WTC11 (cell line): ENCODE measurements around the gene C11orf42. TPM values are rescaled to one million over a fixed set of nuclear protein-coding genes. Genes with fewer than 3 reads are reported as not detected.
A peak's percentile ranks its signal among the peaks of the same experiment; 100 is the strongest.

ENCODE experiments used
- ATAC-seq: fragments of 200-7000 bp; cut with Tn5 transposase; 2 replicates; pipeline ENCODE4 v1.10.0; 2021; ENCODE audit warnings: mild to moderate bottlenecking, moderate library complexity
- CTCF ChIA-PET: fragments of 300-600 bp; sonication (Branson Sonifier 250); formaldehyde crosslinking; loops from one replicate; lab custom pipeline; 2021; ENCODE audit warnings: antibody characterized with exemption; lab: Charles Lee
- POLR2A ChIA-PET: fragments of 350-600 bp; sonication (Branson Sonifier 250); formaldehyde crosslinking; loops from one replicate; lab custom pipeline; 2021; ENCODE audit warnings: antibody characterized with exemption; lab: Charles Lee
- DNase-seq: peaks from one replicate; pipeline ENCODE4 v3.0.0; 2021; ENCODE audit warnings: low spot score
- H3K27ac Mint-ChIP-seq: 2 replicates; pipeline ENCODE4 v1.8.0; 2021; ENCODE audit warnings: mixed read lengths
- H3K27me3 Mint-ChIP-seq: 2 replicates; pipeline ENCODE4 v1.8.0; 2021; ENCODE audit warnings: low read depth, mild to moderate bottlenecking, moderate library complexity, mixed read lengths
- H3K36me3 Mint-ChIP-seq: 2 replicates; pipeline ENCODE4 v1.8.0; 2021; ENCODE audit warnings: mixed read lengths
- H3K4me1 Mint-ChIP-seq: 2 replicates; pipeline ENCODE4 v1.8.0; 2022; ENCODE audit warnings: mixed read lengths
- H3K4me3 Mint-ChIP-seq: 2 replicates; pipeline ENCODE4 v1.8.0; 2021; ENCODE audit warnings: mild to moderate bottlenecking, moderate library complexity, mixed read lengths
- H3K9me3 Mint-ChIP-seq: 2 replicates; pipeline ENCODE4 v1.8.0; 2021; ENCODE audit warnings: mixed read lengths
- AFF4 ChIP-seq: sonication (generic); formaldehyde crosslinking; IDR thresholded peaks from 2 replicates; pipeline ENCODE4 v1.8.1; 2023; ENCODE audit warnings: mild to moderate bottlenecking, missing genetic modification reagents, borderline replicate concordance
- ARID4B ChIP-seq: sonication (generic); formaldehyde crosslinking; IDR thresholded peaks from 2 replicates; pipeline ENCODE4 v1.8.0; 2023; ENCODE audit warnings: missing genetic modification reagents, mild to moderate bottlenecking, borderline replicate concordance
- CREB1 ChIP-seq: sonication (generic); formaldehyde crosslinking; IDR thresholded peaks from 2 replicates; pipeline ENCODE4 v1.8.0; 2023; ENCODE audit warnings: mild to moderate bottlenecking, missing genetic modification reagents
- CTCF ChIP-seq: fragments of 200-600 bp; IDR thresholded peaks from 2 replicates; pipeline ENCODE4 v1.8.0; 2022; ENCODE audit warnings: antibody characterized with exemption
- ERG ChIP-seq: fragments of 250-450 bp; sonication (Bioruptor Pico); IDR thresholded peaks from 2 replicates; pipeline ENCODE4 v1.8.0; 2021; ENCODE audit warnings: mild to moderate bottlenecking
- FOXK1 ChIP-seq: sonication (generic); formaldehyde crosslinking; IDR thresholded peaks from 2 replicates; pipeline ENCODE4 v1.8.0; 2022; ENCODE audit warnings: mild to moderate bottlenecking, moderate library complexity, missing genetic modification reagents
- HMGXB4 ChIP-seq: sonication (generic); formaldehyde crosslinking; IDR thresholded peaks from 2 replicates; pipeline ENCODE4 v1.8.1; 2023; ENCODE audit warnings: mild to moderate bottlenecking, moderate library complexity, missing genetic modification reagents
- MLX ChIP-seq: sonication (generic); formaldehyde crosslinking; IDR thresholded peaks from 2 replicates; pipeline ENCODE4 v1.8.1; 2023; ENCODE audit warnings: mild to moderate bottlenecking, missing genetic modification reagents, moderate library complexity
- NFATC4 ChIP-seq: fragments of 250-450 bp; sonication (Bioruptor Pico); IDR thresholded peaks from 2 replicates; pipeline ENCODE4 v1.9.0; 2021; ENCODE audit warnings: mild to moderate bottlenecking
- NR2C2 ChIP-seq: sonication (generic); formaldehyde crosslinking; IDR thresholded peaks from 2 replicates; pipeline ENCODE4 v1.8.0; 2022; ENCODE audit warnings: mild to moderate bottlenecking, missing genetic modification reagents
- TCF7 ChIP-seq: sonication (generic); formaldehyde crosslinking; IDR thresholded peaks from 2 replicates; pipeline ENCODE4 v1.8.0; 2022; ENCODE audit warnings: mild to moderate bottlenecking, low read depth, missing genetic modification reagents, moderate library complexity
- ZBTB21 ChIP-seq: sonication (generic); formaldehyde crosslinking; IDR thresholded peaks from 2 replicates; pipeline ENCODE4 v1.8.1; 2023; ENCODE audit warnings: mild to moderate bottlenecking, missing genetic modification reagents, borderline replicate concordance
- ZNF671 ChIP-seq: fragments of 250-450 bp; sonication (Bioruptor Pico); IDR thresholded peaks from 2 replicates; pipeline ENCODE4 v1.8.0; 2021; ENCODE audit warnings: mild to moderate bottlenecking
- total RNA-seq: library from RNA; stranded (reverse); gene quantifications from 3 replicates; pipeline ENCODE4 v1.2.3, GENCODE V29; 2021

C11orf42 gene
- total RNA-seq, 1 experiment from 2014 or later, result not detected

- TF ChIP-seq ERG (CRISPR knock-in tag), result no peak
Observed at GRCh38 chr11:6229911-6230310, 24.6 kb downstream of the C11orf42 start (continued).

GRCh38 chr11:6232899-6233298 is 27.5 kb downstream of the C11orf42 start:
- no peak for DNase-seq
- ATAC-seq, result no peak
- no peaks in the 10 kb centered on the region for H3K9me3 Mint-ChIP-seq
- H3K27ac Mint-ChIP-seq, result no peak overlapping the region
- CTCF ChIA-PET, result interaction anchor here (1.0 kb wide), 1 partner anchor 121 kb away, joined by 3 read pairs; no protein-coding TSS in a partner anchor
- H3K36me3 Mint-ChIP-seq, result no peaks in the 10 kb centered on the region
- H3K27me3 Mint-ChIP-seq, result no peaks in the 10 kb centered on the region
- no peak for TF ChIP-seq CREB1 (CRISPR knock-in tag)
- TF ChIP-seq NR2C2, result no peak
- TF ChIP-seq HMGXB4 (CRISPR knock-in tag), result no peak
- no peak for TF ChIP-seq MLX (CRISPR knock-in tag)
- TF ChIP-seq AFF4 (CRISPR knock-in tag), result no peak
- TF ChIP-seq FOXK1 (CRISPR knock-in tag), result no peak
- TF ChIP-seq ZBTB21 (CRISPR knock-in tag), result no peak
- TF ChIP-seq ZNF671 (CRISPR knock-in tag), result no peak
- TF ChIP-seq TCF7 (CRISPR knock-in tag), result no peak
- no peak for TF ChIP-seq ARID4B (CRISPR knock-in tag)
- TF ChIP-seq NFATC4 (CRISPR knock-in tag), result no peak
- no peak for TF ChIP-seq CTCF
- POLR2A ChIA-PET, result no interaction called here
- peaks cover 13% of the 10 kb centered on the region for H3K4me1 Mint-ChIP-seq
- H3K4me3 Mint-ChIP-seq, result peak overlapping the region; percentile 100
